ENCODE measurements around the gene GGACT.

Gene GGACT

DNA sequence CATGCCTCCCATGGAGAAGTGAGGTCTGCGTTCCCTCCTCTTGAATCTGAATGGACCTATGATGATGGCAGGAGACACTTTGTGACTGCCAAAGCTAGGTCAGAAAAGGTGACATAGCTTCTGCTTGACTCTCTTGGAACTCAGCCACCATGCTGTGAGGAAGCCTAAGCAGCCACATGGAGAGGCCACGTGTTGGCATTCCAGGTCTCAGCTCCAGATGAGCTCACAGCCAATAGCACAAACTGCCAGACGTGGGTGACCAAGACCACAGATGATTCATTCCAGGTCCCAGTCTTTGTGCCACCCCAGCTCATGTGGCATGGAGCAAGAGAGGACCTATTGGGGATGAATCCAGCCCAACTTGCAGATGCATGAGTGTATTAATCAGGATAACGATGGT, 8.7 kb upstream of the GGACT start:
- Histone ChIP-seq H4K20me1 (ENCODE audit: insufficient read depth, low read length) (no peaks in the 10 kb centered on the region), H3K9me2 (ENCODE audit: low read depth, low read length) (no peaks in the 10 kb centered on the region), H3K27ac (ENCODE audit: low read depth, low read length, poor library complexity, severe bottlenecking) (no peak overlapping the region), H3K79me2 (ENCODE audit: insufficient read depth, low read length) (no peaks in the 10 kb centered on the region), H3K9ac (ENCODE audit: low read length) (no peak overlapping the region), H2AFZ (ENCODE audit: low read length) (no peak overlapping the region), H3F3A (ENCODE audit: insufficient read depth, low read length) (no peaks in the 10 kb centered on the region), H3K36me3 (ENCODE audit: insufficient read depth, low read length) (no peaks in the 10 kb centered on the region), H3K4me3 (ENCODE audit: low read depth, low read length, poor library complexity, severe bottlenecking) (no peak overlapping the region), H3K9me3 (ENCODE audit: low read length) (no peaks in the 10 kb centered on the region), H3K4me1 (ENCODE audit: insufficient read depth, low read length, severe bottlenecking) (no peaks in the 10 kb centered on the region), H3K27me3 (ENCODE audit: insufficient read depth, low read length) (no peaks in the 10 kb centered on the region), H3K4me2 (ENCODE audit: low read length) (no peak overlapping the region)
- no peak for TF ChIP-seq EZH2 (IDR thresholded peaks at IDR 0.05; ENCODE audit: borderline replicate concordance, low read length)
- TF ChIP-seq, protein P1, sequence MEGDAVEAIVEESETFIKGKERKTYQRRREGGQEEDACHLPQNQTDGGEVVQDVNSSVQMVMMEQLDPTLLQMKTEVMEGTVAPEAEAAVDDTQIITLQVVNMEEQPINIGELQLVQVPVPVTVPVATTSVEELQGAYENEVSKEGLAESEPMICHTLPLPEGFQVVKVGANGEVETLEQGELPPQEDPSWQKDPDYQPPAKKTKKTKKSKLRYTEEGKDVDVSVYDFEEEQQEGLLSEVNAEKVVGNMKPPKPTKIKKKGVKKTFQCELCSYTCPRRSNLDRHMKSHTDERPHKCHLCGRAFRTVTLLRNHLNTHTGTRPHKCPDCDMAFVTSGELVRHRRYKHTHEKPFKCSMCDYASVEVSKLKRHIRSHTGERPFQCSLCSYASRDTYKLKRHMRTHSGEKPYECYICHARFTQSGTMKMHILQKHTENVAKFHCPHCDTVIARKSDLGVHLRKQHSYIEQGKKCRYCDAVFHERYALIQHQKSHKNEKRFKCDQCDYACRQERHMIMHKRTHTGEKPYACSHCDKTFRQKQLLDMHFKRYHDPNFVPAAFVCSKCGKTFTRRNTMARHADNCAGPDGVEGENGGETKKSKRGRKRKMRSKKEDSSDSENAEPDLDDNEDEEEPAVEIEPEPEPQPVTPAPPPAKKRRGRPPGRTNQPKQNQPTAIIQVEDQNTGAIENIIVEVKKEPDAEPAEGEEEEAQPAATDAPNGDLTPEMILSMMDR (IDR thresholded peaks at IDR 0.05; ENCODE audit: low read length): no peak

DNA sequence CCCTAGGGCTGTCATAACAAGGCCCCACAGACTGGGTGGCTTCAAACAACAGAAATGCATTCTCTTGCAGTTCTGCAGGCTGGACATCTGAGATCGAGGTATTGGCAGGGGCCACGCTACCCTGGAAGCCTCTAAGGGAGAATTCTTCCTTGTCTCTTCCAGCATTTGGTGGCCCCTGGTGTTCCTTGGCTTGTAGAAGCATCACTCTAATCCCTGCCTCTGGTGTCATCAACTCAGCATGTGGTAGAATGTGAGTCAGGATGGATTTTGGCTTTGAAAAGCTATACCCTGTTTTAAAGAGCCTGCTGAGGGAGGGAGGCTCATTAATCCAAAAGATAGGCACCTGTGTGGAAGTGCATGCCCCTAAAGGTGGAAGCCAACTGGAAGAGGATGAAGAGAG, 7.9 kb upstream of the GGACT start:
- Histone ChIP-seq H3K79me2 (ENCODE audit: insufficient read depth, low read length) (no peaks in the 10 kb centered on the region), H3K4me1 (ENCODE audit: insufficient read depth, low read length, severe bottlenecking) (no peaks in the 10 kb centered on the region), H4K20me1 (ENCODE audit: insufficient read depth, low read length) (no peaks in the 10 kb centered on the region), H3F3A (ENCODE audit: insufficient read depth, low read length) (no peaks in the 10 kb centered on the region), H3K4me3 (ENCODE audit: low read depth, low read length, poor library complexity, severe bottlenecking) (no peak overlapping the region), H3K4me2 (ENCODE audit: low read length) (no peak overlapping the region), H3K9ac (ENCODE audit: low read length) (no peak overlapping the region), H3K9me3 (ENCODE audit: low read length) (no peaks in the 10 kb centered on the region), H2AFZ (ENCODE audit: low read length) (no peak overlapping the region), H3K27me3 (ENCODE audit: insufficient read depth, low read length) (no peaks in the 10 kb centered on the region), H3K27ac (ENCODE audit: low read depth, low read length, poor library complexity, severe bottlenecking) (no peak overlapping the region), H3K9me2 (ENCODE audit: low read depth, low read length) (no peaks in the 10 kb centered on the region), H3K36me3 (ENCODE audit: insufficient read depth, low read length) (no peaks in the 10 kb centered on the region)
- no peak for TF ChIP-seq EZH2 (IDR thresholded peaks at IDR 0.05; ENCODE audit: borderline replicate concordance, low read length)
- TF ChIP-seq, protein P1 (IDR thresholded peaks at IDR 0.05; ENCODE audit: low read length): no peak

DNA sequence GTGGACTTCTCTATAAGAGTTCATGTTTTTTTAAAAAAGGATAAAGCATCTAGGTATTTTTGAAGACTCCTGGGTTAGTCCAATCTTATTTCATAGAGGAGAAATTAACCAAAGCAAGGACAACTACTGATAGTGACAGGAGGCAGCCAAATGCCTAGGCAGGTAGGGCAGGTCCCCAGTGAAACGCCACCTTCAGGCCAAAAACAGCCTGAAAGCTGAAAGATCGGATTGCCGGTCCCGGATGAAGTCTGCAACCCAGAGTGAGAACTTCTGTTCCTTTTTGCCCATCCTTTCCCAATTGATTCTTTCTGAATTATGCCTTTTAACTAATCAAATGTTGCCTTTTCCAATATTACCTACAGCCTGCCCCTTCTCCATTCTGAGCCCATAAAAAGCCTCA, 6.1 kb upstream of the GGACT start:
- Histone ChIP-seq H4K20me1 (ENCODE audit: insufficient read depth, low read length) (no peaks in the 10 kb centered on the region), H3K27me3 (ENCODE audit: insufficient read depth, low read length) (no peaks in the 10 kb centered on the region), H3K4me2 (ENCODE audit: low read length) (no peak overlapping the region), H3K4me3 (ENCODE audit: low read depth, low read length, poor library complexity, severe bottlenecking) (no peak overlapping the region), H3K9ac (ENCODE audit: low read length) (no peak overlapping the region), H3K4me1 (ENCODE audit: insufficient read depth, low read length, severe bottlenecking) (no peaks in the 10 kb centered on the region), H3K9me3 (ENCODE audit: low read length) (no peaks in the 10 kb centered on the region), H3K79me2 (ENCODE audit: insufficient read depth, low read length) (no peaks in the 10 kb centered on the region), H3K27ac (ENCODE audit: low read depth, low read length, poor library complexity, severe bottlenecking) (no peak overlapping the region), H3F3A (ENCODE audit: insufficient read depth, low read length) (no peaks in the 10 kb centered on the region), H3K9me2 (ENCODE audit: low read depth, low read length) (no peaks in the 10 kb centered on the region), H3K36me3 (ENCODE audit: insufficient read depth, low read length) (no peaks in the 10 kb centered on the region), H2AFZ (ENCODE audit: low read length) (no peak overlapping the region)
- TF ChIP-seq EZH2 (IDR thresholded peaks at IDR 0.05; ENCODE audit: borderline replicate concordance, low read length): no peak
- TF ChIP-seq, protein P1 (IDR thresholded peaks at IDR 0.05; ENCODE audit: low read length): peak; percentile 74
